HT-29 (cell line): ENCODE data around the gene DTX1. TPM values are rescaled to one million over a fixed set of nuclear protein-coding genes. Genes with fewer than 3 reads are reported as not detected.

Source experiments
- DNase-seq: peaks from one replicate; pipeline ENCODE4 v3.0.0-alpha.2; 2015; ENCODE audit warnings: low spot score
- total RNA-seq: library from RNA; depleted of rRNA; stranded (reverse); fragments of >200 nt; shearing (Covaris generic); gene quantifications from 2 replicates; pipeline ENCODE4 v1.2.3, GENCODE V29; 2014

The DTX1 gene
- total RNA-seq, 1 experiment from 2014 or later: not detected

DNA sequence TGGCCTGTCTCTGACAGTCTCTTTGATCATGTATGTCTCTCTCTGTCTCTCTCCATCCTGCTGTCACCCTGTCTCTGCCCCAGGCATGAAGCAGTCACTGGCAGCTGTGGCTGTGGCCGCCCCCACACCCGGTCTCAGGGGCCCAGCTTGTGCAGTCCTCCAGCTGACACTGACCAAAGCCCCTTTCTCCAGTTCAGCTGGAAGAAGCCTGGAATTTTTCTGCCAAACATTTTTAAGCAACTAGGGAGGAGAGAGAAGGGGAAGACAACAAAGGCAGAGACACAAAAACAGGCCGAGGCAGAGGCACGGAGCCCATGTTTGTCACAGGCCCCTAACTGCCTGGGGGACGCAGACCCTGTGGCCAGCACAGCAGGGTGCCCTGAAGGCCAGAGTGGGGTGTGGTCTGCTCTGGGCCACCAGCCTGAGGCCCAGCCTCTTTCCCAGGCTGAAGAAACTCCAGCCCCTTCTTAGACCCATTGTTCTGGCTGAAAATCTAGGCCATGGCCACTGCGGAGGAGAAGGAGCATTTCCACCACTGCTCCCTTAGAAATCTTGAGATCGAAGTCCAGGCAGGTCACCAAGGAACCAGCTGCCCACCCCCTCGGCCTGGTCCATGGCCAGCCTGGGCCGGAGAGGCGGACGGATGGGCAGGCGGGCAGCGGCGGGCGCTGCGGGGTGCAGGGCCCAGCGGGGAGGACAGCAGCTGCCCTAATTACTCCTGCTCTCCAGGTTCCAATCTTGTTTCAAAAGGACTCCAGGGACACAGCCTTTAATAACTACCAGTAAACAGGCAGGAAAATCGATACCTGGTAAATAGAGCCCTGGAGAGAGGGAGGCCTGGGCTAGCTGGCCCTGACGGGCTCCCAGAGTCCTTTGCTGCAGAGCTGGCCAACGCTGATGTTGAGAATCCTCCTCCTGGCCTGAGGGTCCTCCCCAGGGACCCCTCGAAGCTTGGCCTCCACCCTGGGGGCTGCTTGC lies 14.9 kb downstream of the DTX1 start:
- DNase-seq: no peak

DNA sequence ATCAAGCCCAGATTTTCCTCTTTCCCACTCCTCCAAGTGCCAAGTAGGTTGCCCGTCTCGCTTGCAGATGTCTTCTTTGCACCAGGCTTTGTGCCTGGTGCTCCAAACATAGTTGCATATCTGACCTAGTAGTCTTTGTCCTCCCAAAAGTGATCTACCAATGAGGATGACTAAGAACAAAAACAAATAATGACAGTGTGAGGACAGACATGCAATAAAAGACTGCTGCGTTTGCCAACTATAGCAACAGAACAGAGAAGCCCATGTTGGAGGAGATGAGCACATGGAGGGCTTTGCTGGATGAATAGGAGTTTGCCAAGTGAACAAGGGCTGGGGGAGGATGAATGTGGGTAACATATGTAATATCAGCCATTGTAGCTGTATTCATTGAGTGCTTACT lies 15.6 kb downstream of the DTX1 start:
- DNase-seq: no peak

DNA sequence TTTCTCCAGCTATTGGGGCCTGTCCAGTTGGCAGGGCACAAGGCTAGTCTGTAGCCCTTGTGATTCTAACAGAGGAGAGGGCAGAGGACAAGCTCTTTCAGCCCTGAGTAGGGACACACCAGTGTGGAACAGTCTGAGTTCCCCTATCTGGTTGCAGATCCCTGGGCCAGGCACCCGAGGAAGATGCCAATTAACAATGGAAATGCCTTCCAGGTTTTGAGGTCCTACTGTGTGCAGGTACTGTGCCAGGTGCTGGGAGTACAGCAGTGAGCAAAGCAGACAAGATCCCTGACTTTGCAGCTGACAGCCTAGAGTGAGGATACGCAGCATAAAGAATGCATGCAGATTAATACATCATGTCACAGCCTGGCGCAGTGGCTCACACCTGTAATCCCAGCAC lies 17.1 kb downstream of the DTX1 start:
- no peak for DNase-seq

DNA sequence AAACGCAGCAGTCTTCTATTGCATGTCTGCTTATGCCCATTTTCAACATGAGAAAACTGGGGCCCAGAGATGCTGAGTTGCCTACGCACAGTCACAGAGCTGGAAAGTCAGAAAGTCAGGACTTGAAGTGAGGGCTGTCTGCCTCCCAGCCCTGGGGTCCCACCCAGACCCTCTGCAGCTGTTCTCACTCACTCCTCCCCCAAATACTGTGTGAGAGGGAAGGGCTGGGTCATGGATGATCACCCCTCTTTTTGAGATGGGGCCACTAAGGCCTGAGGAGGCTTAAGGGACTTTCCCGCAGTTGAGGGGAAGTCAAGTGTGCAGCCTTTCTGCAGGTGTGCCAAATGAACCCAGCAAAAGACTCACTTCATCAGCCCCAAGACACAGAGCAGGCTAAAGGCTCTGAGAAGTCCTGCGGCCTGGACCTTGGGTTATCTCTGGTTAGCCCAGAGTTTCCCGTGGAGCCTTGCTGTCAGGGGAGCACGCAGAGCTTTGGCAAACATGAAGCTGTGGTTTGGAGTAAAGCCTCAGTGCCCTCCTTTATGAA lies 18.7 kb downstream of the DTX1 start:
- no peak for DNase-seq

DNA sequence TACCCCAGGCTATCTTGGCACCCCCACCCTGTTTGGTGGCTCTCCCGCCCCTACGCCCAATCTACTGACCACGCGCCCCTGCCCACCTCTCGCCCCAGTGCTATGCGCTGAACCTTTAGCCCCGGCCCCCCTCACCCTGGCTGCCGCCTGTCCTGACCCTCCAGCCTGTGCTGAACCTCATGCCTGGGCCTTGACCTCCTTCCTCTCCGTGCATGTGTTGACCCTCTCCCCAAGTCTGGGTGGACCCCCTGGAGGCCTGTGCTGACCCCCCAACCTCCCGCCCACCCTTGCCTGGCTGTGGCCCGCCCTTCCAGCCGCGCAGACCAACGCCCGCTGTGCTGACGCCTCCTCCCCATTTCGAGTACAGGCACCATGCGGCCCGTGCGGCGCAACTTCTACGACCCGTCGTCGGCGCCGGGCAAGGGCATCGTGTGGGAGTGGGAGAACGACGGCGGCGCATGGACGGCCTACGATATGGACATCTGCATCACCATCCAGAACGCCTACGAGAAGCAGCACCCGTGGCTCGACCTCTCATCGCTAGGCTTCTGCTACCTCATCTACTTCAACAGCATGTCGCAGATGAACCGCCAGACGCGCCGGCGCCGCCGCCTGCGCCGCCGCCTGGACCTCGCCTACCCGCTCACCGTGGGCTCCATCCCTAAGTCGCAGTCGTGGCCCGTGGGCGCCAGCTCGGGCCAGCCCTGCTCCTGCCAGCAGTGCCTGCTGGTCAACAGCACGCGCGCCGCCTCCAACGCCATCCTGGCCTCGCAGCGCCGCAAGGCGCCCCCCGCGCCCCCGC lies 20.7 kb downstream of the DTX1 start:
- no peak for DNase-seq

DNA sequence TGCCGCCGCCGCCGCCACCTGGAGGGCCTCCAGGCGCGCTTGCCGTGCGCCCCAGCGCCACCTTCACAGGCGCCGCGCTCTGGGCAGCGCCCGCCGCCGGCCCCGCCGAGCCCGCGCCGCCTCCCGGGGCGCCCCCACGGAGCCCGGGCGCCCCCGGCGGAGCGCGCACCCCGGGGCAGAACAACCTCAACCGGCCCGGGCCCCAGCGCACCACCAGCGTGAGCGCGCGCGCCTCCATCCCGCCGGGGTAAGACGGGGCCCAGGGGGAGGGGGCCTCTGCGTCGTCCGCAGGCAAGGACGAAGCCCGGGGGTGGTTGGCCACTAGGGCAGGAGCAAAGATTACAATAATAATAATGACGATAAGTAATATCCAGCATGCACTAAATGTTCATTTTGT lies 21.3 kb downstream of the DTX1 start:
- no peak for DNase-seq

DNA sequence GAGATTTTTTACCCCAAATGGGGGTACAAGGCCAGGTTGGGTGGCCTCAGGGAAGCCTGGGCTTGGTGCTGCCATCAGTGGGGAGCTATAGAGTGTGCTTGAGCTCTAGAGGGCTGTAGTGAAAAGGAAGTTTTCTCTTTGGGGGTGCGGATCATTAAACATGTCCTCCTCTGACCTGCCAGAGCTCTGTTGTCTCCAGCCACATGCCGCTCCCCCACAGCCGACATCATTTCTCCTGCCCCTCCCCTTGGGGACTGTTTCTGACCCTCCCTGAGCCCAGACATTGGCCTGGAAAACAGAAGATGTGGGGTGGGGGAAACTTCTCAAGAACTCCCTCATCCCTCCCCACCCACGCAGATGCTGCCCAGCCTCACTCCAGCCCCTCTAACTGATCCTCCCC lies 25.3 kb downstream of the DTX1 start:
- DNase-seq: no peak

DNA sequence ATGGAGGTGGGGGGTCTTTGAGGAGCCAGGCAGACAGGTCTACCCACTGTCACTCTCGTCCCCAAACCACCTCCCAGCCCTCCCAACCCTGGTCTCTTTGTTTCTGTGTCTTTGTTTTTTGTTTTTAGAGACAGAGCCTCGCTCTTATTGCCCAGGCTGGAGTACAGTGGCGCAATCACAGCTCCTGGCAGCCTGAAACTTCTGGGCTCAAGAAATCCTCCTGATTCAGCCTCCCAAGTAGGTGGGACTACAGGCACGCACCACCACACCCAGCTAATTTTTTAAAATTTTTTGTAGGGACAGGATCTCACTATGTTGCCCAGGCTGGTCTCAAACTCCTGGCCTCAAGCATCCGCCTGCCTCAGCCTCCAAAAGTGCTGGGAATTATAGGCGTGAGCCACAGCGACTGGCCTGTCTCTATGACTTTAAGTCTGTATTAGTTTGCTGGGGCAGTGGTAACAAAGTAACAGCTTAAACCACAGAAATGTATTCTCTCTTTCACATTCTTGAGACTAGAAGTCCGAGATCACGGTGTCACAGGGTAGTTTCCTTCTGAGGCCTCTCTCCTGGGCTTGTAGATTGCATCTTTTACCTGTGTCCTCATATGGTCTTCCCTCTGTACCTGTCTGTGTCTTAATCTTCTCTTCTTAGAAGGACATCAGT lies 26.1 kb downstream of the DTX1 start:
- DNase-seq: no peak

DNA sequence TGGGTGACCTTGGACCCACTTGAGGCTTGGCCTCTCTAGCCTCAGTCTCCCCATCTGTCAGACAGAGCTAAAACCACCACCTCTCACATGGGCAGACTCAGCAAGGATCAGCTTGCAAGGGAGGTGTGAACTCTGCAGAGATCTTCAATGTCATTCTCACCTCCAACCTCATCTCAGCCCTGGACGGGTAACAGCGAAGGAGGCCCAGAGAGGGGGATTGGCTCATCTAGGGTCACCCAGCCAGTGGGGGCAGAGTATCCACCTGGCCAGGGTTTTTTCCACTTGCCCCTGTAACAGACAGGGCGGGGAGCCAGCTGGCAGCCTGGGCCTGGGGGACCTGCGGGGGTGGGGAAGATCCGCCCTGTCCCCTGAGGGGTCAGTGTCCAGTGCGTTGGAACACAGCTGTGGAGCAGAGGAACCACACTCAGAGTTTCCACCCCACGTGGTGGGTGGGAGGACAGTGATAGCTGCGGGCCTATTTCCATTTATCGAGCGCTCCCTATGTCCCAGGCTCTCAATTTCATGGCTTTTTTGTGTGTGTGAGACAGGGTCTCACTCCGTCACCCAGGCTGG lies 27.4 kb downstream of the DTX1 start:
- no peak for DNase-seq

DNA sequence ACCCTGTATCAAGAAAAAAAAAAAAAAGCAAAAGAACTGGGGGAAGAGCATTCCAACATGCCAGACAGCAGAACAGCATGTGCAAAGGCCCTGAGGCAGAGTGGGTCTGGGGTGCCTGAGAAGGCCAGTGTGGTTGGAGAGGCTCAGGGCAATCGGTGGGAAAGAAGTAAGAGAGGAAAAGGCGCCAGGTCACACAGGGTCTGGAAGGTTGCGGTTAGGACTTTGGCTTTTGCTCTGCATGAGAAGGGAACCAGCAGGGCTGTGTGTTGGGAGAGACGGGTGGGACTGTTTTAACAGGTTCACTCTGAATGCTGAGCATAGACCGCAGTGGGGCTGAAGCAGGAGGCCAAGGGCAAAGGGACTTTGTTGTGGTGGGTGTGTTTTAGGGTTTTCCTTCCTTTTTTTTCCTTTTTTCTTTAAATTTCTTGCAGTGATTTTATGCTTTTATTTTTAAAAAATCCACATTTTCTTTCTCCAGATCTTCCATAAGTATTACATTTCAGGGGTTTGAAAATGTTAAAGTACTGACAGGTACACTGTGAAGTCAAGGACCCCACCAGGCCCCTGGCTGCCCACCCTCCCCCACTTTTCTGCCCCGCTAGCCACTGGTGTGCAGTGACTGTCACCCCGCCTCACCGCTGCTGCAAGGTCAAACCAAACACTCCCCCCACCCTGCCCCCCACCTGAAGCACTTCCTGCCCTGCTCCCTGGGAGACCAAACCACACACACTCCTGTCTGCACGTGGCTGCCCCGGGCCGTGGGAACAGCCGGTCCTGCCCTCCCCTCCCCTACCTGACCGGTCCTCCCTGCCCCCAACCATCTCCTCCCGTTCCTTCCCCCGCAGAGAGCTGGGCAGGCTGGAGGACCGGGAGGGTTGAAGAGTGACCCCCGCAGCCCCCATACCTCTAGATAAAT lies 30.0 kb downstream of the DTX1 start:
- DNase-seq: no peak

DNA sequence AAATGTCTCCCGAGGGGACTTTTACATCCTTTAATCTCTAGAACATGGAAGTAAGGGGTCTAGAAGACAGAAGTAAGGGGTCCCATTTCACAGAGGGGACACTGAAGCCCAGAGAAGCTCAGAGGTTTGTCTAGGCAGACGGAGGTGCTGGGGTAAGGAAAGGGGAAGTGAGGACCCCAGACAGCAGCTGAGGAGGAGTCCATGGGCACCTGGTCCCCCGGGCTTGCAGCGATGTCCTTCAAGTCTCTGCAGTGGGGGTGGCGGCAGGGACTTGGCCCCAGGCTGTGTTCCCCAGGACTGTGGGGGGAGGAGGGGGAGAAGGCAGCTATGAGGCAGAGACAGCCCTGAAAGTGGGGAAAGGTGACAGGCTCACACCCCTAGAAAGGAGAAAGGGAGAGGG lies 30.7 kb downstream of the DTX1 start:
- no peak for DNase-seq

DNA sequence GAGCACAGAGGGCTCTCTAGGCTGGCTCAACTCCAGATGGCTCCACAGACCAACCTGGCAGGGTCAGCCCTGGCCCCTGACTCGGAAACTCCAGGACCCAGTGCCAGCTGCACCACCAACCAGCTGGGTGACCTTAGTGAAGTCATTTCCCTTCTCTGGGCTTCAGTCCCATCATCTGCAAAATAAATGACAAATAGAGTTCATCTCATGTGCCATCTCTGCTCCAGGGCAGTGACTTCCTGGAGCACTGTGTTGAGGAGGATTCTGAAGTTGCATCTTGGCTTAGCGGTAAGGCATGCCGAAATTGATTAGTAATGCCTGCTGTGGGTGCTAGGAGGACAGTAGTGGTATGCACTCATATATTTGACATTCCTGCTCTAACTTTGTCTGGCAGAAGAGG lies 31.5 kb downstream of the DTX1 start:
- no peak for DNase-seq

DNA sequence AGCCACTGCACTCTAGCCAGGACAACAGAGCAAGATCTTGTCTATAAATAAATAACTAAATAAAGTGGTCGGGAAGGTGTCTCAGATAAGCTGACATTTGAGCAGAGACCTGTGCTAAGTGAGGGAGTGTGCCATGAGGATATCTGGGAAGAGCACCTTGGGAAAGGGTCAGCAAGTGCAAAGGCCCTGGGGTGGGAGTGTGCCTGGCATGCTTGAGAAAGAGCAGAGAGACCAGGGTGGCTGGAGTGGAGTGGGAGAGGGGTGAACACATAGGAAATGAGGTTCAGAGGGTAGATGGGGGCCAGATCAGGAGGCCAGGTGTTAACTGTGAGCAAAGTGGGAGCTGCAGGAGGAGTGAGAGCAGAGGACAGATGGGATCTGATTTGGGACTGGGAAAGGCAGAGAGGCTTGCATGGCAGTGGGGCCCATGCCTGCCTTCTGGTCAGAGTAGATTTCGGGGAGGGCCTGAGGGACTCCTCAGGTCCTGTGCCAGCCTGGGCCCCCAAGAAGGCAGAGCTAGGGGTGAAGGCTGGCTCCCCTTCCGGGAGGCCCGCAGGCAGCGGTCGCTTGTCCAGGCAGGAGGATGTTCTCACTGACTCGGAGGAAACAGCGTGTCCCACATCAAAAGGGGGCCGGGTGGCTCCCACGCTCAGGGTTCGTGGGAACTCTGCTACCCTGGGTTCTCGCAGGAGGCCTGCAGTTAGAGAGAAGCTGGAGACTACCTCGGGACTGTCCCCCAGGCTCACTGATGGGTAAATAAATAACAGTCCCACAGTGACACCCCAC lies 32.6 kb downstream of the DTX1 start:
- DNase-seq: no peak

DNA sequence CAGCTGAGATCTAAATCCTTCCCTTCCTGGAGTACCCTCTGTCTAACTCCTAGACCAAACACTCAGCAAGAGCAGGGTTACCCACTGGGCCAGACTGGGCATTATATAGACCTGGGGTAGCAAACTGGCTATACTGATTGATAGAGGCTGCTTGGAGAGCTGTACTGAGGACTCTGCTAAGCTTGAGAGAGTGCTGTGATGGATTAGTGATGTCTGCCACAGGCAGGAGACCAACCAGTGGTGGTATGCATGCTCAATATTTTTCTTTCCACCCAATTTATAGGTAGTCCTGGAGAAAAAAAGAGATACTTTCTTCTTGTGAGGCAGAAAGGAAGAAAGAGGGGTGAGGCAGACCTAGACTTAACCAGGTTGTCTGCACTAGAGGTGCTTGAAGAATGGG lies 33.3 kb downstream of the DTX1 start:
- no peak for DNase-seq

DNA sequence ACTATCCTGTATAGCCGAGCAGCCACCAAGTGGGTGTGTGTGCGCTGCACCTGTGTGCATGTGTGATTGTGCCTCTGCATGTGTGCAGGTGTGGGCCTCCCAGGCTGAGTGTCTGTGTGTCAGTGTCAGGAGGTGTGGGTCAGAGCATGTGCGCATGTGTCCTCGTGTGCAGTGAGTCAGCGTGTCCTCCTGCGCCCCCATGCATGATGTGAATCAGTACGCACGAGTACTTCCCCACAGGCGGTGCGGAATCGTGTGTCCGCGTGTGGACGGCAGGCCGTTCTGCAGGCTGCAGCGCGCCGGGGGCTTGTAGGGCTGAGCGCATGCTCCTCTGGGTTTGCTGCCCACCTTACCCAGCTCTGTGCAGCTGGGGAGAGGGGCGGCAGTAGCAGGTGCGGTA lies 34.2 kb downstream of the DTX1 start:
- DNase-seq: no peak

DNA sequence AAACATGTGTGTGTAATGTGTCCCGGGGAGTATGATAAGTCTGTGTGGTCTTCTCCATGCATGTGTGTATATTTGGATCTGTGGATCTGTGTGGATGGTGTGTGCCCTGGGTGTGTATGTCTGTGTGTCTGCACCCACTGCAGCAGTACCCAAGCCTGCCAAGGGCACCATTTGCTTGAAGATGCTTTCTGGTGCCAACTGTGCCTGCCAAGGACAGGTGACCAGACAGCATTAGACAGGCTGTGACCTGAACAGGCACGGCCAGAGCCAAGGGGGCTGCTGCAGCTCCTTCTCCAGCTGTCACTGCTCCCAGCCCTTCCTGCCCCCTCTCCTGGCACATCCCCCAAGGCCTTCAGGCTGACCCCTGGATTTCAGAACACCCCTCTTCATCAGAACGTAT lies 35.0 kb downstream of the DTX1 start:
- DNase-seq: no peak

DNA sequence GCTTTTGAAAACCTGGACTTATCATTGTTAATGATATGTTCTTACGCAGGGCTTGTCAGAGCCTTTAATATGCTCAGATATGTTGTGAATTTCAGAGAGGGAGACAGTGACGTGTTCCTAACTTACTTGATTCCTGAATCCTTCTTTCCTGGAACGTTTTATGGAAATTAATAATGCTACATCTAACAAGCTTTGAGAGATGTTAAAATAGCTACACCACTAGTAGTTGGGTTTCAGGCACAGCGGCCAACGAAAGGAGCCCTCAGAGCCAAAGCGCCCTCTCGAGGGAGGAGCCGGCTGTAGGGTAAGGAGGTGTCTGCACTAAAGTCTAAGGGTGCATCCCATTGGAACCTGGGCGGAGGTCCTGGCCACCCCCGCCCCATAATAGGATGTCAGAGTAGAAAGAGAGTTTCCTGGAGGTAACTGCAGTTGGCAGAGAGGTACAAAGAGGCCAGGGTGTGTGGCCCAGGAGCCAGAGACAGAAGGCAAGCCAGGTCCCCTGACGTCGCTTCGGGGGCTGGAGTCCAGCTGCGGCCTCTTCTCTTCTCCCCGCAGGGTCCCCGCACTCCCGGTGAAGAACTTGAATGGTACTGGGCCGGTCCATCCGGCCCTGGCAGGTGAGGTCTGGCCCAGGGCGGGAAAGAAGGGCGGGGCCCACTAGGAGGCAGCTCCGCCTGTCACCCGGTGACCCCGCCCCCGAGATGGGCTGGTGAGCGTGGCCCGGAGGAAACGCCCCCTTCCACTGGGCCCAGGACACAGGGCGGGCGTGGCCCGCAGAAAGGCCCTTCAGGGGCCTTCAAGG lies 36.3 kb downstream of the DTX1 start:
- peak; percentile 17 for DNase-seq

DNA sequence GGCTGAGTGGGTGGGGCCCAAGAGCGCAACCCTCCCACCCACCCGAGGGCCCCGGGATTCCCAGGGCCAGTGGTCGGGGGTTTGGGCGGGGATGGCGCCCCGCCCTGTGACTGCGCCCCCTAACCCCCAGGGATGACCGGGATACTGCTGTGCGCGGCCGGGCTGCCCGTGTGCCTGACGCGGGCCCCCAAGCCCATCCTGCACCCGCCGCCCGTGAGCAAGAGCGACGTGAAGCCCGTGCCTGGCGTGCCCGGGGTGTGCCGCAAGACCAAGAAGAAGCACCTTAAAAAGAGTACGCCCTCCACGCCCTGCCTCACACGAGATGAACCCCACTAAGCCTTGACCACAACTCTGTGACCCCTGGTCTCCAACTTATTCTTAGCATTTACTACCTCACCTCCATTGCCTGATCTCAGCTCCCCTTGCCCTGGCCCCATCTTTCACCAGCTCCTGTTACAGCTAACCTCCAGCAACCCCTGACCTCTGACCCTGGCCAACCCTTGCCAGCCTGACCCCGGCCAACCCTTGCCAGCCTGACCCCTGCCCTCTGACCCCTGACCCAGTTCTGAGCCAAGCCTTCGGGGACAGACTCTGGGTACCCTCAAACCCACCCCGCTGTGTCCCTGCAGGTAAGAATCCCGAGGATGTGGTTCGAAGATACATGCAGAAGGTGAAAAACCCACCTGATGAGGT lies 37.0 kb downstream of the DTX1 start:
- DNase-seq: no peak
